ENCODE results near the gene EXO1.

- no peak for TF ChIP-seq CTCF (IDR thresholded peaks at IDR 0.05 in 8 of 11, conservative IDR thresholded peaks at IDR 0.05 in 3 of 11)
- no peak for TF ChIP-seq POLR2A (IDR thresholded peaks at IDR 0.05)
Observed at GRCh38 chr1:241838897-241839296, 9.1 kb upstream of the EXO1 start.

Measured in spleen (tissue), 7 donors.